ENCODE data around the gene DNAJB7.
A peak's percentile ranks its signal among the peaks of the same experiment; 100 is the strongest.
"Not testable (repeated sequence)": the region's sequence is repeated elsewhere in the genome, so short reads cannot be mapped to it uniquely, and the experiment has no call there.

DNAJB7 gene

GRCh38 chr22:40856513-40857308 is 5.2 kb downstream of the DNAJB7 start, which contains the start of the genes ST13 and XPNPEP3:
Gene ST13 (minus strand): TSS chr22:40856639. CDS start chr22:40856540, 99 bp downstream.
Gene XPNPEP3 (plus strand): TSS chr22:40857148. CDS start chr22:40857182, 34 bp downstream.
- H3K27me3 Mint-ChIP-seq: no peaks in the 10 kb centered on the region

GRCh38 chr22:40855979-40856512 is 5.9 kb downstream of the DNAJB7 start:
- ATAC-seq (peak; percentile 29), DNase-seq (no peak)
- peak overlapping the region; percentile 99 to 100 for H3K27ac Mint-ChIP-seq
- peak overlapping the region; percentile 92 to 100 for H3K4me3 Mint-ChIP-seq
- no peaks in the 10 kb centered on the region for H3K27me3 Mint-ChIP-seq
- H3K4me1 Mint-ChIP-seq: peaks cover 62% of the 10 kb centered on the region
- H3K9me3 Mint-ChIP-seq: no peaks in the 10 kb centered on the region

More at GRCh38 chr22:40856513-40857308, 5.2 kb downstream of the DNAJB7 start, which contains the start of the genes ST13 and XPNPEP3:
- peak within 1 kb of the TSS; percentile 99 to 100 for H3K27ac Mint-ChIP-seq
- ATAC-seq (peak; percentile 96), DNase-seq (peak; percentile 97 to 98)
- H3K9me3 Mint-ChIP-seq: no peaks in the 10 kb centered on the region
- H3K4me3 Mint-ChIP-seq: peak within 1 kb of the TSS; percentile 92 to 100
- peaks cover 57% of the 10 kb centered on the region for H3K4me1 Mint-ChIP-seq

GRCh38 chr22:40855071-40855978 is 6.6 kb downstream of the DNAJB7 start:
- ATAC-seq (no peak), DNase-seq (no peak)
- peaks cover 62% of the 10 kb centered on the region for H3K4me1 Mint-ChIP-seq
- peak overlapping the region; percentile 92 to 100 for H3K4me3 Mint-ChIP-seq
- peak overlapping the region; percentile 76 to 90 for H3K27ac Mint-ChIP-seq
- no peaks in the 10 kb centered on the region for H3K27me3 Mint-ChIP-seq
- H3K9me3 Mint-ChIP-seq: no peaks in the 10 kb centered on the region

- Mint-ChIP-seq H3K4me1 (peaks cover 62% of the 10 kb centered on the region), H3K27me3 (no peaks in the 10 kb centered on the region), H3K27ac (peak overlapping the region; percentile 48 to 90), H3K4me3 (peak overlapping the region; percentile 50 to 92), H3K9me3 (no peaks in the 10 kb centered on the region)
- DNase-seq: no peak
- no peak for ATAC-seq
Observed at GRCh38 chr22:40853961-40854360, 8.0 kb downstream of the DNAJB7 start.

GRCh38 chr22:40853333-40853732 is 8.6 kb downstream of the DNAJB7 start:
- Mint-ChIP-seq H3K27ac (peak overlapping the region; percentile 48 to 90), H3K9me3 (no peaks in the 10 kb centered on the region), H3K4me3 (peak overlapping the region; percentile 50 to 92), H3K27me3 (no peaks in the 10 kb centered on the region), H3K4me1 (peaks cover 59% of the 10 kb centered on the region)
- no peak for DNase-seq
- no peak for ATAC-seq

- Mint-ChIP-seq H3K27ac (peak overlapping the region in 1 of 2 donors; percentile 59), H3K4me1 (peaks cover 26% of the 10 kb centered on the region)
- H3K9me3 Mint-ChIP-seq, H3K4me3 Mint-ChIP-seq, ATAC-seq, DNase-seq, H3K27me3 Mint-ChIP-seq: not testable (repeated sequence)
Observed at GRCh38 chr22:40845816-40846215, 16.1 kb downstream of the DNAJB7 start.

- peaks cover 21% of the 10 kb centered on the region for H3K4me1 Mint-ChIP-seq
- ATAC-seq: no peak
- H3K9me3 Mint-ChIP-seq: no peaks in the 10 kb centered on the region
- no peaks in the 10 kb centered on the region for H3K27me3 Mint-ChIP-seq
- no peak overlapping the region for H3K4me3 Mint-ChIP-seq
- DNase-seq: no peak
- H3K27ac Mint-ChIP-seq: no peak overlapping the region
Observed at GRCh38 chr22:40844951-40845350, 17.0 kb downstream of the DNAJB7 start.

GRCh38 chr22:40838486-40838885 is 23.4 kb downstream of the DNAJB7 start:
- Mint-ChIP-seq H3K9me3 (no peaks in the 10 kb centered on the region), H3K27ac (peak overlapping the region in 1 of 2 donors; percentile 2), H3K4me3 (no peak overlapping the region), H3K4me1 (peaks cover 13% of the 10 kb centered on the region), H3K27me3 (no peaks in the 10 kb centered on the region)
- no peak for ATAC-seq
- DNase-seq: no peak

- Mint-ChIP-seq H3K9me3 (no peaks in the 10 kb centered on the region), H3K27ac (no peak overlapping the region), H3K4me1 (no peaks in the 10 kb centered on the region), H3K4me3 (no peak overlapping the region), H3K27me3 (no peaks in the 10 kb centered on the region)
- ATAC-seq (no peak), DNase-seq (no peak)
Observed at GRCh38 chr22:40834619-40835018, 27.3 kb downstream of the DNAJB7 start.

- H3K4me1 Mint-ChIP-seq: no peaks in the 10 kb centered on the region
- no peaks in the 10 kb centered on the region for H3K27me3 Mint-ChIP-seq
- no peaks in the 10 kb centered on the region for H3K9me3 Mint-ChIP-seq
- ATAC-seq (no peak), DNase-seq (no peak)
- H3K4me3 Mint-ChIP-seq: no peak overlapping the region
- H3K27ac Mint-ChIP-seq: no peak overlapping the region
Observed at GRCh38 chr22:40829131-40829530, 32.8 kb downstream of the DNAJB7 start.

- no peak for DNase-seq
- ATAC-seq: no peak
- Mint-ChIP-seq H3K4me3 (no peak overlapping the region), H3K27ac (no peak overlapping the region), H3K27me3 (no peaks in the 10 kb centered on the region), H3K4me1 (no peaks in the 10 kb centered on the region), H3K9me3 (no peaks in the 10 kb centered on the region)
Observed at GRCh38 chr22:40826984-40827741, 34.8 kb downstream of the DNAJB7 start.

- H3K9me3 Mint-ChIP-seq, H3K4me1 Mint-ChIP-seq, DNase-seq, H3K4me3 Mint-ChIP-seq, H3K27ac Mint-ChIP-seq, ATAC-seq, H3K27me3 Mint-ChIP-seq: not testable (repeated sequence)
Observed at GRCh38 chr22:40826292-40826691, 35.6 kb downstream of the DNAJB7 start.

- H3K27ac Mint-ChIP-seq: no peak overlapping the region
- H3K4me3 Mint-ChIP-seq: no peak overlapping the region
- ATAC-seq (no peak), DNase-seq (no peak)
- no peaks in the 10 kb centered on the region for H3K9me3 Mint-ChIP-seq
- H3K4me1 Mint-ChIP-seq: peaks cover 8% of the 10 kb centered on the region
- no peaks in the 10 kb centered on the region for H3K27me3 Mint-ChIP-seq
Observed at GRCh38 chr22:40823426-40823825, 38.5 kb downstream of the DNAJB7 start.

GRCh38 chr22:40819599-40820140 is 42.2 kb downstream of the DNAJB7 start:
- no peaks in the 10 kb centered on the region for H3K27me3 Mint-ChIP-seq
- peak overlapping the region; percentile 75 to 82 for H3K4me3 Mint-ChIP-seq
- no peaks in the 10 kb centered on the region for H3K9me3 Mint-ChIP-seq
- ATAC-seq: peak; percentile 29
- H3K4me1 Mint-ChIP-seq: peaks cover 35% of the 10 kb centered on the region
- DNase-seq: no peak
- H3K27ac Mint-ChIP-seq: peak overlapping the region; percentile 59 to 98
